Measurements from ENCODE around the gene DNAJA3. TPM values are rescaled to one million over a fixed set of nuclear protein-coding genes. Genes with fewer than 3 reads are reported as not detected.

DNAJA3 gene
- total and polyA plus RNA-seq, 10 of the 15 experiments (the other 5 are each of a cell fraction or from before 2014, with no cell fraction given): 8.4 to 141 (median 60.8) TPM

DNA sequence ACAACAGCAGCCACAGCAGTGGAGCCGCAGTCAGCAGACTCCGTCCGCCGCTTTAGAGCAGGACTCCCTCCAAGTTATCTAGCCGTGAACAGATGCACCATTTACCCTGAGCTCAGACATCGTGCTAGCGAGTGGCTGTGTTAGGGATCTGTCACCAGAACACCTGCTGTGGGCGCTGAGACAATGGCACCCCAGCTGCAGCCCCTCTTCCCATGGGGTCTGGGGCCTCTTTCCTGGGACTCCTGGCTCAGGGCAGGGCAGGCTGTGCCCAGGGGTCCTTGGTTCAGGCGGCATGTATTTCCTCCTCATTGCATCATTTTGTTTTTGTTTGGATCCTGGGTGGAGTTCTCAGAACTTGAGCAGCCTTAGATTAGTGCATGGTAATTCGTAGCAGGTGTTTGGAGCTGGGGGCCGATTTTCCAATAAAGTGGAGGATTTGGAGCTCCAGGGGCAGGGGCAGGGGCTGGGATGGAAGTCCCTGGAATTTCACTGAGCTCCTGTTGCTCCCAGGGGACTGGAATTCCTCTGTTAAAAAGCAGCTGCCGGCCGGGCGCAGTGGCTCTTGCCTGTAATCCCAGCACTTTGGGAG lies 25.4 kb downstream of the DNAJA3 start:
- 91% methylated on average over 14 of the region's 14 CpGs for WGBS (ENCODE audit: insufficient coverage, insufficient replicate concordance, low lambda C conversion rate, missing lambda C conversion rate)
- H4K20me1 ChIP-seq (ENCODE audit: control insufficient read depth, insufficient read depth): no peaks in the 10 kb centered on the region; the same call in 1 of the 2 replicates
- ChIA-PET SMC1A (ENCODE audit: uncharacterized antibody, unreplicated experiment) (no interaction called here), CTCF (interaction anchor here (0.6 to 1.4 kb wide), 4 partner anchors 9 to 450 kb away, joined by 3 to 4 read pairs (median 4); no protein-coding TSS in a partner anchor), POLR2A (no interaction called here), RAD21 (ENCODE audit: unreplicated experiment) (no interaction called here)
- TF ChIP-seq STAT1 (conservative IDR thresholded peaks at IDR 0.05) (no peak), CHD2 (IDR thresholded peaks at IDR 0.05; ENCODE audit: borderline replicate concordance, low read depth, low read length) (no peak), MEF2B (IDR thresholded peaks at IDR 0.05; ENCODE audit: partially characterized antibody, poor library complexity, severe bottlenecking) (no peak), HCFC1 (IDR thresholded peaks at IDR 0.05; ENCODE audit: low read length) (no peak), DPF2 (IDR thresholded peaks at IDR 0.05) (no peak), ZBTB33 (IDR thresholded peaks at IDR 0.05) (no peak), ZSCAN29 (IDR thresholded peaks at IDR 0.05) (no peak), TARDBP (IDR thresholded peaks at IDR 0.05; ENCODE audit: borderline replicate concordance) (no peak), KAT2A (conservative IDR thresholded peaks at IDR 0.05; ENCODE audit: control insufficient read depth, low read depth, low read length) (no peak), HDAC2 (IDR thresholded peaks at IDR 0.05) (no peak)
- TF ChIP-seq, protein P1, sequence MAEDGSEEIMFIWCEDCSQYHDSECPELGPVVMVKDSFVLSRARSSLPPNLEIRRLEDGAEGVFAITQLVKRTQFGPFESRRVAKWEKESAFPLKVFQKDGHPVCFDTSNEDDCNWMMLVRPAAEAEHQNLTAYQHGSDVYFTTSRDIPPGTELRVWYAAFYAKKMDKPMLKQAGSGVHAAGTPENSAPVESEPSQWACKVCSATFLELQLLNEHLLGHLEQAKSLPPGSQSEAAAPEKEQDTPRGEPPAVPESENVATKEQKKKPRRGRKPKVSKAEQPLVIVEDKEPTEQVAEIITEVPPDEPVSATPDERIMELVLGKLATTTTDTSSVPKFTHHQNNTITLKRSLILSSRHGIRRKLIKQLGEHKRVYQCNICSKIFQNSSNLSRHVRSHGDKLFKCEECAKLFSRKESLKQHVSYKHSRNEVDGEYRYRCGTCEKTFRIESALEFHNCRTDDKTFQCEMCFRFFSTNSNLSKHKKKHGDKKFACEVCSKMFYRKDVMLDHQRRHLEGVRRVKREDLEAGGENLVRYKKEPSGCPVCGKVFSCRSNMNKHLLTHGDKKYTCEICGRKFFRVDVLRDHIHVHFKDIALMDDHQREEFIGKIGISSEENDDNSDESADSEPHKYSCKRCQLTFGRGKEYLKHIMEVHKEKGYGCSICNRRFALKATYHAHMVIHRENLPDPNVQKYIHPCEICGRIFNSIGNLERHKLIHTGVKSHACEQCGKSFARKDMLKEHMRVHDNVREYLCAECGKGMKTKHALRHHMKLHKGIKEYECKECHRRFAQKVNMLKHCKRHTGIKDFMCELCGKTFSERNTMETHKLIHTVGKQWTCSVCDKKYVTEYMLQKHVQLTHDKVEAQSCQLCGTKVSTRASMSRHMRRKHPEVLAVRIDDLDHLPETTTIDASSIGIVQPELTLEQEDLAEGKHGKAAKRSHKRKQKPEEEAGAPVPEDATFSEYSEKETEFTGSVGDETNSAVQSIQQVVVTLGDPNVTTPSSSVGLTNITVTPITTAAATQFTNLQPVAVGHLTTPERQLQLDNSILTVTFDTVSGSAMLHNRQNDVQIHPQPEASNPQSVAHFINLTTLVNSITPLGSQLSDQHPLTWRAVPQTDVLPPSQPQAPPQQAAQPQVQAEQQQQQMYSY (CRISPR knock-in tag; IDR thresholded peaks at IDR 0.05): no peak
- TF ChIP-seq, protein P2, sequence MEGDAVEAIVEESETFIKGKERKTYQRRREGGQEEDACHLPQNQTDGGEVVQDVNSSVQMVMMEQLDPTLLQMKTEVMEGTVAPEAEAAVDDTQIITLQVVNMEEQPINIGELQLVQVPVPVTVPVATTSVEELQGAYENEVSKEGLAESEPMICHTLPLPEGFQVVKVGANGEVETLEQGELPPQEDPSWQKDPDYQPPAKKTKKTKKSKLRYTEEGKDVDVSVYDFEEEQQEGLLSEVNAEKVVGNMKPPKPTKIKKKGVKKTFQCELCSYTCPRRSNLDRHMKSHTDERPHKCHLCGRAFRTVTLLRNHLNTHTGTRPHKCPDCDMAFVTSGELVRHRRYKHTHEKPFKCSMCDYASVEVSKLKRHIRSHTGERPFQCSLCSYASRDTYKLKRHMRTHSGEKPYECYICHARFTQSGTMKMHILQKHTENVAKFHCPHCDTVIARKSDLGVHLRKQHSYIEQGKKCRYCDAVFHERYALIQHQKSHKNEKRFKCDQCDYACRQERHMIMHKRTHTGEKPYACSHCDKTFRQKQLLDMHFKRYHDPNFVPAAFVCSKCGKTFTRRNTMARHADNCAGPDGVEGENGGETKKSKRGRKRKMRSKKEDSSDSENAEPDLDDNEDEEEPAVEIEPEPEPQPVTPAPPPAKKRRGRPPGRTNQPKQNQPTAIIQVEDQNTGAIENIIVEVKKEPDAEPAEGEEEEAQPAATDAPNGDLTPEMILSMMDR (IDR thresholded peaks at IDR 0.05 in 2 of 3, conservative IDR thresholded peaks at IDR 0.05 in 1 of 3; ENCODE audit: control insufficient read depth in 2 of 3, extremely low read depth in 1 of 3, insufficient read depth in 1 of 3, low read depth in 3 of 3, low read length in 3 of 3): no peak
- DNase-seq (ENCODE audit: low read depth, low spot score): no peak
- no peak overlapping the region for H2AFZ ChIP-seq (ENCODE audit: control insufficient read depth, low read depth, low read length)
- no peak for FAIRE-seq
- peaks cover 23 to 26% of the 10 kb centered on the region in 2 experiments; a peak in 3 of 4 replicates for H3K36me3 ChIP-seq (ENCODE audit: control insufficient read depth in 2 of 2, insufficient read depth in 2 of 2, low read length in 1 of 2)
- H3K4me2 ChIP-seq (ENCODE audit: control insufficient read depth, insufficient read depth): no peak overlapping the region
- H3K9ac ChIP-seq (ENCODE audit: control insufficient read depth, insufficient read depth, low read length): no peak overlapping the region
- H3K27me3 ChIP-seq (replicated peaks in 1 of 2; ENCODE audit: control insufficient read depth in 2 of 2, insufficient read depth in 2 of 2, low read length in 1 of 2): no peaks in the 10 kb centered on the region
- in situ Hi-C loops (cut with MboI) (no loop called here), intact Hi-C loops (cut with micrococcal nuclease; ENCODE audit: unreplicated experiment) (no loop called here)
- no peaks in the 10 kb centered on the region for H3K4me1 ChIP-seq (ENCODE audit: control insufficient read depth, insufficient read depth, low read length)
- no peaks in the 10 kb centered on the region for H3K79me2 ChIP-seq (ENCODE audit: control insufficient read depth, insufficient read depth, low read length)
- ATAC-seq: no peak
- BruUV-seq (replicated peaks): no TSS peak
- no peak overlapping the region for H3K4me3 ChIP-seq
- no peaks in the 10 kb centered on the region for H3K9me3 ChIP-seq (replicated peaks; ENCODE audit: control insufficient read depth, insufficient read depth, low read length)
- H3K27ac ChIP-seq (ENCODE audit: control insufficient read depth, insufficient read depth): no peak overlapping the region

Measured in GM12878 (cell line).